ACC112 (cell line): ENCODE results near the gene NDUFAF8.

ENCODE experiments used
- H2AFZ ChIP-seq: fragments of 200-600 bp; sonication (generic); one replicate; pipeline ENCODE4 v1.6.0; 2017; ENCODE audit warnings: antibody characterized with exemption, low read length; ENCODE audit not compliant: unreplicated experiment
- H3K27ac ChIP-seq: fragments of 200-600 bp; sonication (generic); 2 replicates; pipeline ENCODE4 v1.5.1; 2014; ENCODE audit warnings: low read depth, mild to moderate bottlenecking, antibody characterized with exemption, low read length, moderate library complexity
- H3K27me3 ChIP-seq: fragments of 200-600 bp; sonication (generic); 2 replicates; pipeline ENCODE4 v1.6.1; 2014; ENCODE audit warnings: mild to moderate bottlenecking, antibody characterized with exemption, low read length, moderate library complexity, mixed read lengths; ENCODE audit not compliant: insufficient read depth
- H3K36me3 ChIP-seq: fragments of 200-600 bp; sonication (generic); 2 replicates; pipeline ENCODE4 v1.6.1; 2016; ENCODE audit warnings: mild to moderate bottlenecking, antibody characterized with exemption, low read length, moderate library complexity, mixed read lengths; ENCODE audit not compliant: insufficient read depth
- H3K4me1 ChIP-seq: fragments of 200-600 bp; sonication (generic); one replicate; pipeline ENCODE4 v1.6.1; 2016; ENCODE audit warnings: low read length, mixed read lengths; ENCODE audit not compliant: insufficient read depth, unreplicated experiment, control insufficient read depth
- H3K4me3 ChIP-seq: fragments of 200-600 bp; sonication (generic); 2 replicates; pipeline ENCODE4 v1.5.1; 2014; ENCODE audit warnings: mild to moderate bottlenecking, low read depth, low read length
- H3K79me2 ChIP-seq: fragments of 200-600 bp; sonication (generic); one replicate; pipeline ENCODE4 v1.6.0; 2016; ENCODE audit warnings: low read length; ENCODE audit not compliant: control insufficient read depth, unreplicated experiment, insufficient read depth

Gene NDUFAF8

DNA sequence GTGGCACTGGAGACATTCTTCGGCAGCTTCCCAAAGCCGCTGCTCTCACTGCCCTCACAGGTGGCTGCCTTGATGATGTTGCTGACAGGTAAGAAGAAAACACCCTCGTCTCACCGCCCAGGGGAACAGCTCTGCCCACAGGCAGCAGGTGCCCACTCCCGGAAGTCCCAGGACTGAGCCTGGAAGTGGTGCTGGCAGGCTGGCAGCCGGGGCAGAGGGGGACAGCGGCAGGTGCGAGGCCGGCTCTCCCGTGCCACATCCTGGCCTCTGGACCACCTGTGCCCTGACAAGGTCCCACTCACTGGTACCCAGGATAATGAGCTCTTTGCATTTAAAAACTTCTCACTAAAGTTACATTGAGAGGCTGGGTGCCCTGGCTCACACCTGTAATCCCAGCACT lies 36.8 kb upstream of the NDUFAF8 start:
- H3K4me3 ChIP-seq, result no peak overlapping the region
- H3K4me1 ChIP-seq, result no peaks in the 10 kb centered on the region
- no peak overlapping the region for H2AFZ ChIP-seq
- no peaks in the 10 kb centered on the region for H3K27me3 ChIP-seq
- H3K79me2 ChIP-seq, result no peaks in the 10 kb centered on the region
- no peaks in the 10 kb centered on the region for H3K36me3 ChIP-seq
- no peak overlapping the region for H3K27ac ChIP-seq

GRCh38 chr17:81203136-81203535 lies 36.0 kb upstream of the NDUFAF8 start:
- Histone ChIP-seq H3K36me3 (no peaks in the 10 kb centered on the region), H3K4me1 (no peaks in the 10 kb centered on the region), H3K27me3 (no peaks in the 10 kb centered on the region), H3K27ac (no peak overlapping the region), H2AFZ (no peak overlapping the region), H3K4me3 (no peak overlapping the region), H3K79me2 (no peaks in the 10 kb centered on the region)

DNA sequence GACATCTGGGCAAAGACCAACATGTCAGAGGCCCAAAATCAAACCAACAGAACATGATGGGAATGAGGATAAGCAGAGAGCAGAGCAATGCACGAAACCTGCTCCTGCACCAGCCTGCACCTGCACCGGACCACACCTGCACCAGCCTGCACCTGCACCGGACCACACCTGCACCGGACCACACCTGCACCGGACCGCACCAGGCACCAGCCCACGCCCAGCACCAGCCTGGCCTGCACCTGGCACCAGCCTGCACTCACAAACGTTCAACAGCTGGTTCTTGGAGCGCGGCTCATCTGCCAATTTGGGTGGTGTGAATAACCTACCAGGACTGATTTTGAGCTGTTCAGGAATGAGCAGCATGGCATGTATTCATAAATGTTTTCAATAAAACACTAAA lies 34.5 kb upstream of the NDUFAF8 start:
- no peak overlapping the region for H3K27ac ChIP-seq
- no peak overlapping the region for H3K4me3 ChIP-seq
- H3K27me3 ChIP-seq, result no peaks in the 10 kb centered on the region
- no peaks in the 10 kb centered on the region for H3K36me3 ChIP-seq
- no peaks in the 10 kb centered on the region for H3K79me2 ChIP-seq
- no peak overlapping the region for H2AFZ ChIP-seq
- H3K4me1 ChIP-seq, result no peaks in the 10 kb centered on the region

DNA sequence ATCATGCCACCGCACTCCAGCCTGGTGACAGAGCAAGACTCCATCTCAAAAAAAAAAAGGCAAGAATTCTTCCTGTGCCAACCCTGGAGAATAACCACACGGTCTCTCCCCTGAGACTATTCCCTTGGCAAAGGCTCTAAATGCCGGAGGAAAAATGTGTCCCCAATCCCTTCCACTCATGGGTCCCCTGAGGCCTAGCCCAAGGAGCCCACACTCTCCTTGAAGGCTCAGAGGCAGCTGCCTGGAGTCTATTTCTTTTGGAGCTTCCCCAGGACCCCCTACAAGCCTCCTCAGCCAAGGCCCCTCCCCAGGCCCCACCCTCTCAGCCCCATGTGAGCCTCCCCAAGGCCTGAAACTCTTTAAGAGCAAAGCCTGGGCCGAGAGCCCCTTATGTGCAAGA lies 33.0 kb upstream of the NDUFAF8 start:
- H3K4me1 ChIP-seq, result no peaks in the 10 kb centered on the region
- H2AFZ ChIP-seq, result no peak overlapping the region
- no peaks in the 10 kb centered on the region for H3K79me2 ChIP-seq
- H3K27me3 ChIP-seq, result no peaks in the 10 kb centered on the region
- H3K4me3 ChIP-seq, result no peak overlapping the region
- H3K27ac ChIP-seq, result no peak overlapping the region
- no peaks in the 10 kb centered on the region for H3K36me3 ChIP-seq

- no peak overlapping the region for H3K4me3 ChIP-seq
- H3K27me3 ChIP-seq, result no peaks in the 10 kb centered on the region
- no peak overlapping the region for H3K27ac ChIP-seq
- no peak overlapping the region for H2AFZ ChIP-seq
- no peaks in the 10 kb centered on the region for H3K36me3 ChIP-seq
- no peaks in the 10 kb centered on the region for H3K79me2 ChIP-seq
- no peaks in the 10 kb centered on the region for H3K4me1 ChIP-seq
These were observed 32.5 kb upstream of the NDUFAF8 start for GRCh38 chr17:81206657-81207056.

GRCh38 chr17:81207610-81208581 lies 31.2 kb upstream of the NDUFAF8 start:
- Histone ChIP-seq H3K27me3 (no peaks in the 10 kb centered on the region), H2AFZ (no peak overlapping the region), H3K27ac (no peak overlapping the region), H3K36me3 (no peaks in the 10 kb centered on the region), H3K79me2 (no peaks in the 10 kb centered on the region), H3K4me1 (no peaks in the 10 kb centered on the region), H3K4me3 (no peak overlapping the region)

- Histone ChIP-seq H3K27ac (no peak overlapping the region), H3K4me1 (no peaks in the 10 kb centered on the region), H2AFZ (no peak overlapping the region), H3K27me3 (no peaks in the 10 kb centered on the region), H3K4me3 (no peak overlapping the region), H3K36me3 (no peaks in the 10 kb centered on the region), H3K79me2 (no peaks in the 10 kb centered on the region)
These were observed 30.5 kb upstream of the NDUFAF8 start for GRCh38 chr17:81208651-81209050.

DNA sequence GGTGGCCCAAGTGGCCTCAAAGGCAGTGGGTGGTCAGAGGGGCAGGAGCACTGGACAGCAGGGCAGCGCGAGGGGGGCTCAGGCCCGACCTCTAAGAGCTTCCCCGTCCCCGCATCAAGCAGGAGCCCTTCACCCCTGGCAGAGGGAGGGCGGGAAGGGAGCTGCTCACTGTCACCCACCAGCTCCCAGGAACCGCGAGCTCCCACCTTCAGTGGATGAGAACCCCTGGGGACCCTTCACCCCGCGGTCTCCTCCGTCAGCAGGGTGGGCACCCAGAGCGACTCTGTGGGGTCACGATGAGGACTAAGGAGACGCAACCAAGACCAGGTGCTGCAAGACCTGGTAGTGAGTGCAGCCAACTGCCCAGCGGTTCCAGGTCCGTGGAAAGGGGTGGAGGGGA lies 30.0 kb upstream of the NDUFAF8 start:
- H3K4me1 ChIP-seq, result no peaks in the 10 kb centered on the region
- no peak overlapping the region for H3K27ac ChIP-seq
- no peaks in the 10 kb centered on the region for H3K27me3 ChIP-seq
- H3K36me3 ChIP-seq, result no peaks in the 10 kb centered on the region
- no peak overlapping the region for H3K4me3 ChIP-seq
- H2AFZ ChIP-seq, result no peak overlapping the region
- H3K79me2 ChIP-seq, result no peaks in the 10 kb centered on the region

DNA sequence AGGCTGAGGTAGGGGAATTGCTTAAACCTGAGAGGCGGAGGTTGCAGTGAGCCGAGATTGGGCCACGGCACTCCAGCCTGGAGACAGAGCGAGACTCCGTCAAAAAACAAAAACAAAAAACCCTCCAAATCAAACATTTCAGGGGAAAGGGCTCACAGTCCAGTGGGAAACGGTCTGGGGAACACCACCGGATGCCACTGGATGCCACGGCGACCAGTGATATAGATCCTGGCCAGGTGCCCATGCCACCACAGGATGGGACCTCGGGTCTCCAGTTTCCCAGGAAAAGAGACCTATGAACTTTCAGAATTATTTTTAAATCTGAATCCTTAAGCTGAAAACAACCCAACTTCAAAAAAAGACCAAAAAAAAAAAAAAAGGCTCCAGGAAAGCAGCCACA lies 28.7 kb upstream of the NDUFAF8 start:
- Histone ChIP-seq H3K4me1 (no peaks in the 10 kb centered on the region), H3K4me3 (no peak overlapping the region), H3K36me3 (no peaks in the 10 kb centered on the region), H3K27ac (no peak overlapping the region), H2AFZ (no peak overlapping the region), H3K79me2 (no peaks in the 10 kb centered on the region), H3K27me3 (no peaks in the 10 kb centered on the region)

GRCh38 chr17:81210868-81211267 lies 28.2 kb upstream of the NDUFAF8 start:
- Histone ChIP-seq H2AFZ (no peak overlapping the region), H3K4me3 (no peak overlapping the region), H3K27ac (no peak overlapping the region), H3K79me2 (no peaks in the 10 kb centered on the region), H3K27me3 (no peaks in the 10 kb centered on the region), H3K4me1 (no peaks in the 10 kb centered on the region), H3K36me3 (no peaks in the 10 kb centered on the region)

DNA sequence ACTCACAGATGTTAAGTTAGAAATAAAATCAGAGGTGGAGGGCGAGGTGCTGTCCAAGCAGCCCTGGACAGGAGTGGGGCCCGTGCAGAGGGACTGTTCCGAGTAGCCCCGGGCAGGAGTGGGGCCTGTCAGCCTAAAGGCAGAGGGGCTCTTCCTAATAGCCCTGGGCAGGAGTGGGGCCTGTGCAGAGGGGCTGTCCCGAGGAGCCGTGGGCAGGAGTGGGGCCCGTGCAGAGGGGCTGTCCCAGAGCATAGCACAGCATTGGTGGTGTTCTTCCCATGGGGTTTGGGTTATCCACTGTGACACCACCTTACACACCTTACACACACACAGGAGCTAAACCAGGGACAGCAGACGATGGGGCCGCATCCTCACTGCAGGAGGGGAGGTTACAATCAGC lies 26.8 kb upstream of the NDUFAF8 start:
- Histone ChIP-seq H3K79me2 (no peaks in the 10 kb centered on the region), H2AFZ (no peak overlapping the region)

More for the DNA sequence above, 26.8 kb upstream of the NDUFAF8 start:
- Histone ChIP-seq H3K36me3 (no peaks in the 10 kb centered on the region), H3K4me1 (no peaks in the 10 kb centered on the region), H3K27me3 (no peaks in the 10 kb centered on the region), H3K4me3 (no peak overlapping the region), H3K27ac (no peak overlapping the region)
